ENCODE measurements around the gene NUDT14. TPM values are rescaled to one million over a fixed set of nuclear protein-coding genes. Genes with fewer than 3 reads are reported as not detected.

Gene NUDT14
- total and polyA plus RNA-seq, 2 of the 8 experiments (the other 6 are each of a cell fraction or from before 2014, with no cell fraction given): 25.5 to 33.3 TPM

GRCh38 chr14:105228562-105228961, 47.5 kb upstream of the NUDT14 start (continued):
- TF ChIP-seq SIN3A (conservative IDR thresholded peaks at IDR 0.05 in 1 of 2, IDR thresholded peaks at IDR 0.05 in 1 of 2; ENCODE audit: low read depth in 1 of 2, low read length in 2 of 2): no peak
- TF ChIP-seq GTF2F1 (IDR thresholded peaks at IDR 0.05; ENCODE audit: borderline replicate concordance, low read depth, low read length): no peak
- TF ChIP-seq KDM5A (IDR thresholded peaks at IDR 0.05; ENCODE audit: low read length): no peak
- TF ChIP-seq EZH2 (IDR thresholded peaks at IDR 0.05; ENCODE audit: low read depth, low read length, severe bottlenecking): no peak
- TF ChIP-seq ASH2L (IDR thresholded peaks at IDR 0.05; ENCODE audit: low read length): no peak
- no peak for TF ChIP-seq BACH1 (IDR thresholded peaks at IDR 0.05; ENCODE audit: low read length)
- TF ChIP-seq CTCF (IDR thresholded peaks at IDR 0.05; ENCODE audit: control extremely low read depth in 1 of 3, insufficient read depth in 1 of 3, low read depth in 1 of 3, low read length in 3 of 3): no peak
